HEK293 (cell line): ENCODE data around the gene PLEKHG2.
A peak's percentile ranks its signal among the peaks of the same experiment; 100 is the strongest.

Experiments
- FEZF1 ChIP-seq: fragments of 450-650 bp; formaldehyde crosslinking; IDR thresholded peaks from 2 replicates; pipeline ENCODE4 v1.5.1; 2016; ENCODE audit warnings: missing biosample characterization, missing genetic modification characterization
- KLF17 ChIP-seq: fragments of 450-650 bp; formaldehyde crosslinking; IDR thresholded peaks from 2 replicates; pipeline ENCODE4 v1.5.1; 2016; ENCODE audit warnings: missing biosample characterization, missing genetic modification characterization
- KLF7 ChIP-seq: fragments of 450-650 bp; formaldehyde crosslinking; IDR thresholded peaks from 2 replicates; pipeline ENCODE4 v1.5.1; 2016; ENCODE audit warnings: missing biosample characterization, missing genetic modification characterization, borderline replicate concordance
- OSR2 ChIP-seq: fragments of 450-650 bp; formaldehyde crosslinking; IDR thresholded peaks from 2 replicates; pipeline ENCODE4 v1.5.1; 2016; ENCODE audit warnings: missing biosample characterization, missing genetic modification characterization
- PRDM10 ChIP-seq: fragments of 450-650 bp; formaldehyde crosslinking; IDR thresholded peaks from 2 replicates; pipeline ENCODE4 v1.5.1; 2016; ENCODE audit warnings: missing biosample characterization, missing genetic modification characterization
- WT1 ChIP-seq: fragments of 450-650 bp; formaldehyde crosslinking; IDR thresholded peaks from 2 replicates; pipeline ENCODE4 v1.5.1; 2016; ENCODE audit warnings: missing biosample characterization, missing genetic modification characterization
- ZFP41 ChIP-seq: fragments of 450-650 bp; formaldehyde crosslinking; IDR thresholded peaks from 2 replicates; pipeline ENCODE4 v1.5.1; 2016; ENCODE audit warnings: missing biosample characterization, missing genetic modification characterization, borderline replicate concordance
- ZFP69B ChIP-seq: fragments of 450-650 bp; formaldehyde crosslinking; IDR thresholded peaks from 2 replicates; pipeline ENCODE4 v1.5.1; 2016; ENCODE audit warnings: missing biosample characterization, missing genetic modification characterization
- ZNF148 ChIP-seq: fragments of 450-650 bp; formaldehyde crosslinking; IDR thresholded peaks from 2 replicates; pipeline ENCODE4 v1.5.0; 2017; ENCODE audit warnings: missing biosample characterization, missing genetic modification characterization, borderline replicate concordance
- ZNF16 ChIP-seq: fragments of 450-650 bp; formaldehyde crosslinking; IDR thresholded peaks from 2 replicates; pipeline ENCODE4 v1.5.1; 2016; ENCODE audit warnings: low read depth, missing biosample characterization, missing genetic modification characterization
- ZNF175 ChIP-seq: fragments of 450-650 bp; formaldehyde crosslinking; IDR thresholded peaks from 2 replicates; pipeline ENCODE4 v1.5.1; 2016; ENCODE audit warnings: missing biosample characterization, missing genetic modification characterization
- ZNF184 ChIP-seq: fragments of 450-650 bp; IDR thresholded peaks from 2 replicates; pipeline ENCODE4 v1.5.1; 2018; ENCODE audit warnings: missing biosample characterization, mild to moderate bottlenecking, missing genetic modification characterization
- ZNF23 ChIP-seq: fragments of 450-650 bp; formaldehyde crosslinking; IDR thresholded peaks from 2 replicates; pipeline ENCODE4 v1.5.1; 2016; ENCODE audit warnings: missing biosample characterization, missing genetic modification characterization, borderline replicate concordance
- ZNF398 ChIP-seq: fragments of 450-650 bp; formaldehyde crosslinking; IDR thresholded peaks from 2 replicates; pipeline ENCODE4 v1.5.1; 2017; ENCODE audit warnings: missing biosample characterization, missing genetic modification characterization
- ZNF423 ChIP-seq: fragments of 450-650 bp; formaldehyde crosslinking; IDR thresholded peaks from 2 replicates; pipeline ENCODE4 v1.5.1; 2016; ENCODE audit warnings: missing biosample characterization, missing genetic modification characterization
- ZNF426 ChIP-seq: fragments of 450-650 bp; formaldehyde crosslinking; IDR thresholded peaks from 2 replicates; pipeline ENCODE4 v1.5.1; 2017; ENCODE audit warnings: missing biosample characterization, missing genetic modification characterization, mild to moderate bottlenecking, inconsistent platforms, moderate library complexity
- ZNF513 ChIP-seq: fragments of 450-650 bp; IDR thresholded peaks from 2 replicates; pipeline ENCODE4 v1.5.1; 2018; ENCODE audit warnings: missing biosample characterization, missing genetic modification characterization
- ZNF558 ChIP-seq: fragments of 450-650 bp; formaldehyde crosslinking; IDR thresholded peaks from 2 replicates; pipeline ENCODE4 v1.5.1; 2016; ENCODE audit warnings: missing biosample characterization, missing genetic modification characterization
- ZNF561 ChIP-seq: fragments of 450-650 bp; IDR thresholded peaks from 2 replicates; pipeline ENCODE4 v1.5.1; 2018; ENCODE audit warnings: missing biosample characterization, missing genetic modification characterization, borderline replicate concordance
- ZNF571 ChIP-seq: fragments of 450-650 bp; formaldehyde crosslinking; IDR thresholded peaks from 2 replicates; pipeline ENCODE4 v1.5.0; 2017; ENCODE audit warnings: missing biosample characterization, missing genetic modification characterization
- ZNF610 ChIP-seq: fragments of 450-650 bp; formaldehyde crosslinking; IDR thresholded peaks from 2 replicates; pipeline ENCODE4 v1.5.1; 2016; ENCODE audit warnings: missing biosample characterization, missing genetic modification characterization, borderline replicate concordance
- ZNF660 ChIP-seq: fragments of 450-650 bp; IDR thresholded peaks from 2 replicates; pipeline ENCODE4 v1.5.1; 2018; ENCODE audit warnings: missing biosample characterization, mild to moderate bottlenecking, missing genetic modification characterization
- ZNF704 ChIP-seq: fragments of 450-650 bp; formaldehyde crosslinking; IDR thresholded peaks from 2 replicates; pipeline ENCODE4 v1.5.1; 2016; ENCODE audit warnings: missing biosample characterization, missing genetic modification characterization
- ZNF747 ChIP-seq: fragments of 450-650 bp; formaldehyde crosslinking; IDR thresholded peaks from 2 replicates; pipeline ENCODE4 v1.5.1; 2016; ENCODE audit warnings: missing biosample characterization, missing genetic modification characterization

Gene PLEKHG2

GRCh38 chr19:39408392-39409207, 3.9 kb upstream of the PLEKHG2 start (continued):
- TF ChIP-seq ZNF513, result no peak
- TF ChIP-seq ZFP41 (tag by site-specific recombination), result no peak
- peak; percentile 19; the same call in 1 of the 2 replicates for TF ChIP-seq FEZF1
- no peak for TF ChIP-seq ZNF610 (tag by site-specific recombination)
- no peak for TF ChIP-seq ZNF184 (tag by site-specific recombination)
- no peak for TF ChIP-seq ZNF558 (tag by site-specific recombination)
- TF ChIP-seq ZNF571 (tag by site-specific recombination), result no peak
- TF ChIP-seq ZNF561 (tag by site-specific recombination), result no peak; the same call in 1 of the 2 replicates
- TF ChIP-seq ZNF148 (tag by site-specific recombination), result no peak
- peak; percentile 78 for TF ChIP-seq PRDM10 (tag by site-specific recombination)
- peak; percentile 94 for TF ChIP-seq ZNF398 (tag by site-specific recombination)
- TF ChIP-seq ZNF175 (tag by site-specific recombination), result no peak
- peak; percentile 46; the same call in 1 of the 2 replicates for TF ChIP-seq WT1 (tag by site-specific recombination)
- peak; percentile 87 for TF ChIP-seq OSR2 (tag by site-specific recombination)
- TF ChIP-seq ZNF23 (tag by site-specific recombination), result no peak
- no peak for TF ChIP-seq ZNF426 (tag by site-specific recombination)
- no peak for TF ChIP-seq ZNF660 (tag by site-specific recombination)
- peak; percentile 21; the same call in 1 of the 2 replicates for TF ChIP-seq KLF7 (tag by site-specific recombination)
- no peak for TF ChIP-seq KLF17 (tag by site-specific recombination)
- no peak for TF ChIP-seq ZNF747 (tag by site-specific recombination)
- no peak for TF ChIP-seq ZFP69B (tag by site-specific recombination)
- TF ChIP-seq ZNF704 (tag by site-specific recombination), result no peak
- no peak for TF ChIP-seq ZNF423 (tag by site-specific recombination)
- TF ChIP-seq ZNF16 (tag by site-specific recombination), result no peak
